DLD1 (cell line): Measurements from ENCODE around the gene BMERB1.

ENCODE experiments used
- in situ Hi-C: cut with HindIII; loops from 2 replicates; pipeline ENCODE4 v1.10.0; 2017; ENCODE audit warnings: low sequenced_read_pairs

Gene BMERB1

DNA sequence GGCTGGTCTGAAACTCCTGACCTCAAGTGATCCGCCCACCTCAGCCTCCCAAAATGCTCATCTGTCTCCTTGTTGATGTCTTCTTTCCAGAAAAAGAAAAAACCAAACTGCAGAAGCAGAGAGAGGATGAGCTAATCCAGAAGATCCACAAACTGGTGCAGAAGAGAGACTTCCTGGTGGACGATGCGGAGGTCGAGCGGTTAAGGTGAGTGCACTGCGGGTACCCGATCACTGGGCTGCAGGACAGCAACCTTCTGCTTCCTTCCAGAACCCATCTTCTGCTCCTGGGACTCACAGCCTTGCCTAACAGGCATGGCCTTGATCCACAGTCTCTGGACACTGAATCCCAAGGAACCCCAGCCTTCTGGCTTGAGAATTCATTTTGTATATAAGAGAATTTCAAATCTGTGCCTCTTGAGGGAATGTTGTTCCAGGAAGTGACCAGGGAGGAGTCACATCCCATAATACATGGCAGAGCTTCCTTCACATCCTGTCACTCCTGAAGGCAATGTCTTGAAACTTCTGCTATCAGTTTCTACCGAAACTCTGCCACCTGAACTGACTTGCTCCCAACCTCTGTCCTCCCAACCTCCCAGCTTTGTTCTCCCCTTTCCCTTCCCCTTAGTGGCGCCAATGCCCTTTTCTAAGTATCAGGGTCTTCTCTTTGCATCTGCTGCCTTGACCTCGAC is 146.9 kb downstream of the BMERB1 start:
- in situ Hi-C loops = no loop called here

DNA sequence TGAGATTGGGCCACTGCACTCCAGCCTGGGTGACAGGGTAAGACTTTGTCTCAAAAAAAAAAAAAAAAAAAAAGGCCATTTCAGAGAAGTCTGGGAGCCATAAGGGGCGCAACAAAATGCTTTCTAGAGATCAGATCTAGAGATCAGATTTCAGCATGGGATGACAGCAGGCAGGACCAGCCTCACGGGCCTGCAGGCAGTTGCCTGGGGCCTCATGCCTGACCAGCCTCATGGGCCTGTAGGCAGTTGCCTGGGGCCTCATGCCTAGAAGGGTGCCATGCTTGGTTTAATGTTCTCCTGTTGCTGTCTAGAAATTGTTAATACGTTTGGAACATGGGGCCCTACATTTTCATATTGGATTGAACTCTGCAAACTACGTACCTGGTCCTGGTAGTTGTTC is 149.1 kb downstream of the BMERB1 start:
- in situ Hi-C loops = no loop called here

DNA sequence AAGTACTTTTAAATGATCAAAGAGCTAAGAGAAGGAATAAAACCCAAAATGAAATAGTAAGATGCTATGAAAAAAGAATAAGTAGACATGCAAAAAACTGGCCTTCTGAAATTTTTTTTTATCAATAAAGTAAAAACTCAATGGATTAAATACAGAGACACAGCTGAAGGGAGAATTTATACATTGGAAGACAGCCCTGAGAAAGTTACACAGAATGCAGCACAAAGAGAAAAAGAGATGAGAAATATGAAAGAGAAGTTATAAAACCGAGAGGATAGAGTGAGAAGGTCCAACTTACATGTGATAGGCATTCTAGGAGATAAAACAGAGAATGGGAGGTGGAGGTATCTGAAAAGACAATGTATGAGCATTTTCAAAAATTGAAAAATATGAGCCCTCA is 151.6 kb downstream of the BMERB1 start:
- in situ Hi-C loops = no loop called here

DNA sequence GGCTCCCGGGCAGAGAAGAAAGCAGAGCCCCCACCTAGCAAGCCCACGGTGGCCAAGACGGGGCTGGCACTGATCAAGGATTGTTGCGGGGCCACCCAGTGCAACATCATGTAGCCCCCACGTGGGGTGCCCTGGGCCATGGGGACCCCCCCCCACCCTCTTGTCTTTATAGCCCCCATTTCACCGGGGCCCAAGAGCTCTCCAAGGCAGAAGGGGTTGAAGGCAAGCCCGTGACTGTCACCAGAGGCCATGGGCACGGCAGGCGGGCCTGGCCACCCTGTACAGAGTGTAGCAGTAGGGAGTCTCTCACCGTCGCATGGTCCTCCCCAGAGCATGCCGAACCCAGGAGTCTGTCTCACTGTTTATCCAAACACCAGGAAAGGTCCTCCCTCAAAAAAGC is 152.3 kb downstream of the BMERB1 start:
- in situ Hi-C loops = no loop called here

DNA sequence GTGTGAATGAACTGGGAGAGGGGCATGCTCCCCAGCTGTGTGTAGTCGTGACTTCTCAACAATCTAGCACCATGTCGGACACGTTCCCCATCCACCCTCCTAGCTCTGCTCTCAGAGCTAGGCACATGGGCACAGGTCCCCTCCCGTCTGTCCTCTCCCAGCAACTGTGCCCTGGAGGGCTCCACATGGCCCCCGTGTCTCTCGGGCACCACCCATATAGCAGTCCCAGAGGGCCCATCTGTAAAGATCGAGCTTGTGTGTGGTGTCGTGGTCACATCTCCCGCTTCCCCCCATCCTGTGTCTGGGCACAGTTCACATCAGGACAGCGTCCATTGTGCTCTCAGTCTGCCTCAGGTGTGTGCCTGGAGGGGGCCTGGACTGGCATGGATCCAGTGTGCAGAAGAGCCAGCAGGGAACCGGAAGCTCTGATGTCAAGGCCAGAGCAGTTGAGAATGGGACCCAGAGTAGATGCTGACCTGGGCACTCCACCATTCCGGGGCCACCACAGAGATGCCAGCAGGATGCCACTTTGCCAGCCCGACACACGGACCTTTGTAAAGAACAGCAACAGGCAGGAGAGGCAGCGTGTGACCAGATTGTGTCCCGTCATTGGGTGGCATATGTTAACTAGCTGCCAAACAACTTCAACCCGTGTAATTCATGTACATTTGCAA is 152.9 kb downstream of the BMERB1 start:
- in situ Hi-C loops = no loop called here

DNA sequence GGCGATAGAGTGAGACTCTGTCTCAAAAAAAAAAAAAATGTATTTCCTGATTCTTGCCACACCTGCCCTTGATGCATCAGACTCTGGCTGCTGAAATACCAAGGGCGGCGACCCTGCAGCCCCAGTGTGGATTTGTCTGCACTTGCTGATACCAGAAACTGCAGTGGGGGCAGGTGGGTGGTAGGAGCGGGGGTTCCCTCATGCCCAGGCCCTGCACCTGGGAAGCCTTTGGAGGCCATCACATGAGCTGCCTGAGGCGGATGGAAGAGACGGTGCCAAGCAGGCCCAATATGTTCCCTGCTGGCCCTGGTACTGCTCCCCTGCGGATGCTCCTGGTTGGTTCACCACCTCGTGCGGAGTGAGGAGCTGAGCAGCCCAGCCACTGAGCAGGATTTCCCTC is 157.9 kb downstream of the BMERB1 start:
- in situ Hi-C loops = no loop called here

DNA sequence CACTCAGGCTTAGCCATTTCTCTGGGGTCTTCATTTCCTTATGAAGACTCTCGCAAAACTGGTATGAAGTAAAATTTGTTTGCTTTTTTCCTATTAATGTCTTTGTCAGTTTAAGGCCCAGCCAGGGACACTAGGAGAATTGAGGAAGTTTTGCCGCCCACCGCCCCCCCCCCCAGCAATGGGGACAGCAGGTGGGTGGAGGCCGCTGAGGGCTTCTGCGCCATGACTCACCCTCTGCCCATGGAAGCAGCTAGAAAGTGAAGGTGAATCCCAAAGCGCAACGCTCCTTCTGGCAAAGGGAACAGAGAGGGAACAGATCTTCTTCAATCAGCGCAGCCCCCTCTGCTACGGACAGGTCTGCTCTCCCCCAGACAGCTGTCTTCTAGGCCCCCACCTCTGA is 158.8 kb downstream of the BMERB1 start:
- in situ Hi-C loops = no loop called here

DNA sequence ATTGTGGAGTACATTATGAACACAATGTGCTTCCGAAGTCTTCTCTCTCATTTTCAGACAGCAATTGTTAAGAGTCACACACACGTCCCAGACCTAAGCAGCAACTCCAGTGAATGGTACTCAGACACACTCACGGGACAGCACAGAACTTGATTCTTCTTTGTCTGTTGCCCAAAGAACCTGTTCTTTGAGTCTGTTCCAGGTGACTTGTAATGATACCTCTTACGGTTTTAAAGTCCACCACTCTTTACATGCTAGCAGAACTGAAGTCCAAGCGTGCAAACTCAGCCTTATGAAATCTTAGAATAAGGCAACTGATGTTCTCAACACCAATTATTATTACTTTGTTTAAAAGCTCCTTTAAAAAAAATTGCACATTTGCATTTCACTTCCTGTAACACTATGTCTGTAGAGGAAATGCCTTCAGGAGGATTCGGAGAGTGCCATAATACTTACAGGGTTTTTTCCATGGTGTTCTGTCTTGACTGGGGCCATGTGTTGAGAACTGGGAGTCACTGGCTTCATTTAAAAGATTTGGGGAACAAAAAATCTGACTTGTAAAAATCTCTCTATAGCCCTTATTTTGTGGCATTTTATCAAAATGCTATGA is 160.4 kb downstream of the BMERB1 start:
- in situ Hi-C loops = no loop called here

DNA sequence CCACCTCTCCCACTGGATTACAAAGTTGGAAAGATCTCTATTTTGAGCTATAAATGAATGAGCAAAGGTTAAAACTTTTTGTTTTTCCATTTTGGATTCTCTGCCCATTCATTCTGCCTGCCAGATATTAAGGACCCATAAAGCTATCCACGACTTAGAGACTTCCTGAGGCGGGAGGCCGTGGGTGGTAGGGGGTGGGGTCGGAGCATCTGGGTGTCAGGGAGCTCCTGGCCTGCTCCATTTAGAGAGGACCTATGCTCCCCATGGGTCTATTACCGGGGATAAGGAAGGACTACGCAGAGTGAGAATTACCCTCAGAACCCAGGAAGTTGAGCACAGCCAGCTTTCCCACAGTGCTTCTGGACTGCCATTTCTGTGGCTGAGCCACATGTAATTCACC is 162.7 kb downstream of the BMERB1 start:
- in situ Hi-C loops = no loop called here

DNA sequence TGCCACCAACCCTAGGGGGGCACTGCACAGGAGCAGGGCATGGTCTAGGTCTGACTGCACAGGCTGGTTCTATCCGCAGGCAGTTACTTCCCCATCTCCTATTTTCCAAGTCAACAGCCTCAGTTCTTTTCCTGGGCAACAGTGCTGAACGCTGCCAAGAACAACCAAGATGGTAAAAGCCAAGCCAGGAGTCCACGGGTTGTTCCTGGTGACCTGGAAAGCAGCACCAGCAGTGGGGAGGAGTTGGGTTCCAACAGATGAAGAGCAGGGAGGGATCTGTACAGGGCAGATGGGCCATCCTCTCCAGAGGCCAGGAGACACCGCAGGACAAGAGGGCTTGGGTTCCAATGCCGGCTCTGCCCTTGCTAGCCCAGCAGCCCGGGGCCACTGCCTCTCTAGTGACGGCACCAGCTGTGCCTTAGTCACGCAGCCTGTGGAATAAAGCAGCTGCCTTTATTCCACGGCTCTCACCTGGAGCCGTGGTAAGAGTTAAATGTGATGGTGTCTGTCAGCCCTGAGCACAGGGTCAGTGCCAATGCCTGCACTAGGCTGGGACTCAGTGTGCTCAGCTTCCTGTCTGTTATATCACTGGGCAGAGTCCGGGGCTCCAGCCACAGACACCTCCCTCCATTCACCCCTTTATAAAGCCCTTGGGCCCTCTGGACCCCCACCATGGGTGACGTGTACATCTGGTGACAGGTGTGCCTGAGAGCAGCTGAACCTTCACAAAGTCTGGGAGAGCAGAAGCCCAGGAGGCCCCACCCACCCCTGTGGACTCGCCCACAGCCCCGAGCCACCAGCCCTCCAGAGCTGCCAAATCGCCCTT is 163.6 kb downstream of the BMERB1 start:
- in situ Hi-C loops = no loop called here

DNA sequence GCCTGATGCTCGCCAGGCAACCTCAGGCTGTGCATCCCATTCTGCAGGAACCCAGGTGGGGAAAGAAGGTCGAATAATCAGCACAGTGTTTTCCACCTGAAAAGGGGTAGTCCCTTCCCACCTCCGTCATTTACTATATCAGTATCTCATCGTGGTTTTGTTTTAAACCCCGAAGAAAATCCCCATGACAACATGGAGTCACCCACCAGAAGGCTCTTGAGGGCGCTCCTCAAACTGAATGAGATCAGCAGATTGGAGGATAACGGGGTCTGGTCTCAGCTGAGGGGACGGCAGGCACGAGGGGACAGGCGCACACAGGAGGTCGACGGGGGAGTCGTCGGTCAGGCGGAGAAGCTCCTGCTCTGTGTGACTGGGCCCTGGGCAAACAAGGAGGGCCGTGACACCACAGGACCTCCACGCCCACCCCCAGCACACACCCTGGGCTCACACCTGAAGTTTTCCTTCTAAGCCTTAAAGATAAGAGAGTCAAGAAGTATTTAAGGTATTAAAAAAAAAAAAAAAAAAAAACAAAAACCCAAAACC is 164.3 kb downstream of the BMERB1 start:
- in situ Hi-C loops = no loop called here

DNA sequence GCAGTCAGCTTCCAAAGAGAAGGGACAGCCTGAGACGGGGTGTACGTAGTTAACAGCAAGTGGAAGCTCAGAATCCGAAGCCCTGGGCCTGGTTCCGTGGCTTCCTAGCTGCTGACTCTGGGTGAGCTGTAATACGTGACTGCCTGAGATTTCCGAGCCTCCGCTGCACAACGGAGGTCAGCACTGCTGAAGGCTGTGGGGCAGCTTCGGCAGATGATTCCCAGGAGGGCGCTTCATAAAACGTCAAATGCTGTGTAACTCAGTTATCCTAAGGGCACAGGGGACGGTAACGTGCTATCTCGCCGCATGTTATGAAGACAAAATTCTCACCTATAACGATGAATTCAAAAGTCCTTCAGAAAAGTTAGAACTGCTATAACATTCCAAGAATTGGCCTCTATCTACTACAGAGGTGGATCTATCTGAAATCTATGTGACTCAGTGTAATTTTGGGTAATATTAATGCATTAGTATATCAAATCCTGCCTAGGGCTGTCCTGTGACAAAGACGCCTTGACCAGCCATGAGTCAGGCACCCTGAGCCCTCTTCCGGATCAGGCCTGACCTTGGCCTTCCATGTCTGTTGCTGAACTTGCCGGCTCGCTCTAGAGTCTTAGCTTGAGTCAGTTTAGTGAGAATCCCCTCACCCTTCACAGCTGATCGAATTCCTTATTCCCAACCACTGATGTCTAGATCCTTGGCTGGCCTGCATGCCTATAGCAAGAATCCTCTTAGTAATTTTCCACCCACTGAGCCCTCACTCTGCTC is 165.1 kb downstream of the BMERB1 start:
- in situ Hi-C loops = no loop called here

DNA sequence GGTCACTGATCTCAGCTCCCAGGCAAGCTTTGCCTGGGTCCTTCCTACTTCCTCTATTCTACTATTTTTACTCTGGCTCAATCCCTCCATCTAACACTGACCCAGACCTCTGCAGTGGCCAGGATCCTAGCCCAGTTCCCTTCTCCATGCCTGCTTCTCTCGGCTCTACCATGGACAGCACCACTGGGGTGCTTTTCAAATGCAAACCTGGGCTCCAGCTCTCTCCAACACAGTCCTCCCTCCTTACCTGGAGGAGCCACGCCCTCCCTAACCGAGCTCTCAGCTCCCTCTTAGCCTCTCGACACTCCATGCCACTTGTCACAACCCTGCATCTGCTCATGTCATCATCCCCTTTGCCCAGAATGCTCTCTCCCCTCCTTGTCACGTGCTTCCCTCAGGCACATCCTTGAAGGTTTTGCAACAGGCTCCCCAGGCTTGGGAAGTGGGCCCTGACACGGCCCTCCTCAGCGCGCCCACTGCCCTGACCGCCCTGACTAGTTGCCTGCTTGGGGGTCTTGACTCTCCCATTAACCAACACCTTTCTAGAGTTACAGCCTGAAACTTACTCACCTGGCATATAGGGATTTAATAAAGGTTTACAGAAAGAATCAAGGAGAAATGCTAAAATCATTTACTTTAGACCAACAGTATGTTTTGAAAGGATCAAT is 167.0 kb downstream of the BMERB1 start:
- in situ Hi-C loops = no loop called here

DNA sequence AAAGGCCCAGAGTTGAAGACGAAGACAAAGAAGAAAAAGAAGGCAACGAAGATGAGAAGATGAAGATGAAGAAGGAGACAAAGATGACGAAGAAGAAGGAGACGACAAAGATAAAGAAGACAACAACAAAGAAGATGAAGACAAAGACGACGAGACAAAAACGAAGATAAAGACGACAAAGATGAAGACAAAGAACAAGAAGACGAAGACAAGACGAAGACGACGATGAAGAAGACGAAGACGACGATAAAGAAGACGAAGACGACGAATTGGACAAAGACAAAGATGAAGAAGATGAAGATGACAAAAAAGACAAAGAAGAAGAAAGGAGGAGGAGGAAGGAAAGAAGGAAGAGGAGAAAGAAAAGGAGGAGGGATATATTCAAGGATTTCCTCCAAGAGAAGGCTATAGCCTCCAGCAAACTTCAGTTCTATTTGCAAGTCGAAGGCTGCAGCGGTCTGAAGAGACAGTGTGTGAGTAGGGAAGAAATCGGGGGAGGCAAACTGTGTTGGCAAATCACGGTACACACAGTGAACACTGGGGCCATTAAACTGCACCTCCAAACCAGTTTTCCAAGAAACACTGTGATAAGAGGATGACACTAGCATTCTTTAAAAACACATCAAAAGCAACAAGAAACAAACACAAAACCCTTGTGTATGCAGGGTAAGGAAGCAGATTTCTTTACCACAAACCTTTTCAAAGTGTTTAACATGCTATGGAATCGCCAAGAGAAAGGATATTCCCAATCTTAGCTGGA is 168.1 kb downstream of the BMERB1 start:
- in situ Hi-C loops = no loop called here

DNA sequence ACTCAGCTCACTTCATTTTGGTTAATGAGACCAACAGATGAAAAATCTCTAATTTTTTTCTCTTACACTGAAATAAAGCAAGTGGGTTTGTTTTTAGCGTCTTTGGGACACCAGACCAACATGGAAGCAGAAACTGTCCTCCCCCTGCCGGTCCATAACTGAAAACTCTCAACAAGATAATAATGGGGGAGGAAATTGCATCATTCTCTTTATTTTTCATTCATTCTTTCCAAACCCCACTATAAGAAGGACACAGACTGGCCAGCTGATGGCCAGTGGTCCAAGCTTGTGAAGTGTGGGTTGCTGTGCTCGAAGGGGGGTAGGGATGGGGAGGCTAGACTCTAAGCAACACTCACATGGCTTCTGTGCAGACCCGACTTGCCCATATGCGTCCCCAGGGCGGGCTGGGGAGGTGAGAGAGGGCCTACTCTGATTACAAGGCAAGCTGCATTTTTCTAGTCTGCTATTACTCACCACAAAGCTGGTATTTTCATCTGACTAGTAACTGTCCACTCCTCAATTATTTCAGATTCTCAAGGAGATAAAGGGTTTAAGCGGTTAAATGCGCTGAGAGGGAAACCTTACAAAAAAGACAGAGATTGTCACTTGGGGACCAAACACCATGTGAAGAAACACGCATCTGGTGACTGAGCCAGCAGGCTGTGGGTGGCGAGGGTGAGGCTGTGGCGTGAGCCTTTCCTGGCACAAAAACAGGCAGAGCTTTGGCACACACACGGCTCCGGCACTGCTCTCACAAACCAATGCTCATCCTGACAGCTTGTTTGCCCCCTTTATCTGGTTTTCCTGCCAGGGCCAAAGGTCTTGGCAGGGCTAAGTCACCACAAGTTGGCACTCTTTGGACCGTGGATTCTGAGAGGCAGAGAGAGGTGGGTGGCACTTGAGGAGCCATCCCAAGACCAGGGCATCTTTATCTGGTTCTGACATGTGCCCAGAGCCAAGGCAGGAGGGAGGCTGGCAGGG is 170.4 kb downstream of the BMERB1 start:
- in situ Hi-C loops = no loop called here

DNA sequence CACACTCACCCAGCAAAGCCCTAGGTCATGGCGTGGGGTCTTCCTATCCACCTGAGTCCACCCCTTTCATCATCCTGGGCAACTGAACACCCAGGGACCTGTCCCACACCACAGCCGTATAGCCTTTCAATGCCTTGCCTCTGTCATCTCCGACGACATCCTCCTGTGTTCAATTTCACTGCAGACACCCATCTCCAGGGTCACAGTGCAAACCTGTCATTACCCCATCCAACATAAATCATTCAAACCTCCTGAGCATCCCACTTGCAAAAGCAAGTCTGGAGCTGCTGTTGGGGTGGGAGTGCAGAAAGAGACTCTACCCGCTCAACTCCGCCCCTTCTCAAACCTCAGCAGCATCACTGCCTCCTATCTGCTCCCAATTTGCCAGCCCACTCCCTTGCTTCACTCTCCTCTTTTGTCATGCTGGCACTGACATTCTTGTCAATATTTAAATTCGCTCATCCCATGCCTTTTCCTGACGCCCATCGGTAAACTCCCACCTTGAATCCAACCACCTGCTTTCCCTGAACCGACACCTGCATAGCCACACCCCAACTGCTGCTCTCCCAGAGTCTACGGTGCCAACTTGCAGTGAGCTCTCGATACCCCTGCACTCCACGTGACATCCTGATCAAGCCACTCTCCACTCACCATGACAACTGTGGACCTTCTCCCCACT is 171.6 kb downstream of the BMERB1 start:
- in situ Hi-C loops = no loop called here

DNA sequence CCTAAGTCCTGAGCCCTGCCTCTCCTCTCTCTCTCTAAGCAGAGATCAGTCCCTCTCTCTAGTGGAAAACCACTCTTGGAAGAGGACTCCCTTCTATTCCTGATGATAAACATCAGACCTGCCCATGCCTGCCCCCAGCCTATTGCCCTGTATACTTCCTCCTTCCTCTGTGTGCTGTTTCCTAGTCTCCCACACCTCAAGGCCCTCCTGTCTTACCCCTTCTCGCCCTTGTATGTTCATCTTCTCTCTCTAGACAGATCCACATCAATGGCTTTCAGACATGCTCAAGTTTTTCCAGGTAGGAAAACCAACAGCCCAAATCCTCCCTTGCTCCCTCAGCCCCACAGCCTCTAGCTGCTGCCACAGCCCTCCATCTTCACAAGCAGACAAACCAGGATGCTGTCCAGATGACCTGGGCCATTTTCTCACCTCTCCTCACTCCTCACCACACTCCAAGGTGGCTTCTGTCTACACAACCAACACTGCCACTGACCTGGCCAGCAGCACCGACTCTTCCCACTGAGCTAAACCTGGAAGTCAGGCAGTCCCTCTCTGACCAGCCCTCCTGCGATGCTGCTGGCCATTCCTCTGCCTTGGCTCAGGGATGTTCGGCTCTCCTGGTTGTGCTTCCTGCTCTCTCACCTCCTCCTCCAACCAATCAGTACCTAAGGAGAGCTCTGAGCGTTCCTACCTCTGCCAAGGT is 172.3 kb downstream of the BMERB1 start:
- in situ Hi-C loops = no loop called here
